Measurements from ENCODE around the gene TMEM204. TPM values are rescaled to one million over a fixed set of nuclear protein-coding genes. Genes with fewer than 3 reads are reported as not detected.

The TMEM204 gene
- total RNA-seq, 1 donor from 2014 or later: 0.98 TPM

DNA sequence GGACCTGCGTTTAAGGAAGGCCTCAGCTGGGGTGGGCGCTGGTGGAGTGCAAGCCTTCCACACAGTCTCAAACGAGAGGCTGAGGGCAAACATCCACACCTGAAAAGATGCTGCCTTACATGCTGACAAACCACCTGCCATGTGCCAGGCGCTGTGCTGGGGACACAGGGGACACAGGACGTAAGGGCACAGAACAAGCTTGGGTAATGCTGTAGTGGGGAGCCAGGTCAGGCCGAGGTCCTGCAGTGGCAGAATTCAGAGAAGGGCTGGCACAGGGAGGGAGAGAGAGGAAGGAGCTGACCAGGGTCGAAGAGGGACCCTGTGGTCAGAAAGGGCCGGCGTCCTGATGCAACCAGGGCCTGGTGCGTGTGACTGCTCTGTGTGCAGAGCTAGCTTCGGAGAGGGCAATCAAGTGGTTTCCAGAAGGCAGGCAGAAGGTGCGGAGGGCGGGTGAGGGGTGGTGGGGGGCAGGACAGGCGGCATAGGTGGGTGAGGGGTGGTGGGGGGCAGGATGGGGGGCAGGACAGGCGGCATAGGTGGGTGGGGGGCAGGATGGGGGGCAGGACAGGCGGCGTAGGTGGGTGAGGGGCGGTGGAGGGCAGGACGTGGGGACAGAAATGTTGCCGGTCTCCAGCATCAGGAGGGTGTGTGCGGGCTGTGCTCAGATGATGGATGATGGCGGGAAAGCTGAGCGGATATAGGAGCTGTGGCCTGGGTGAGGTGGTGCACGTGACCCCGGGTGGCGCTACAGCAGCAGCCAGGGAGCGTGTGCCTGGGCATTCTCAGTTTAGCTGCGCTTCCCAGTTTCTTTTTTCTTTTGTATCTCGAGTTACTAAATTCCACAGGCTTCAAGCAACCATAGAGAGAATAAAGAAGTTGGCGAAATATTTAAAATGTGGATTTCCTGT lies 21.6 kb upstream of the TMEM204 start:
- H3K27ac Mint-ChIP-seq (ENCODE audit: unreplicated experiment): no peak overlapping the region
- H3K4me3 Mint-ChIP-seq: no peak overlapping the region
- peaks cover 16% of the 10 kb centered on the region for H3K36me3 Mint-ChIP-seq (ENCODE audit: low read depth)
- TF ChIP-seq, protein P1, sequence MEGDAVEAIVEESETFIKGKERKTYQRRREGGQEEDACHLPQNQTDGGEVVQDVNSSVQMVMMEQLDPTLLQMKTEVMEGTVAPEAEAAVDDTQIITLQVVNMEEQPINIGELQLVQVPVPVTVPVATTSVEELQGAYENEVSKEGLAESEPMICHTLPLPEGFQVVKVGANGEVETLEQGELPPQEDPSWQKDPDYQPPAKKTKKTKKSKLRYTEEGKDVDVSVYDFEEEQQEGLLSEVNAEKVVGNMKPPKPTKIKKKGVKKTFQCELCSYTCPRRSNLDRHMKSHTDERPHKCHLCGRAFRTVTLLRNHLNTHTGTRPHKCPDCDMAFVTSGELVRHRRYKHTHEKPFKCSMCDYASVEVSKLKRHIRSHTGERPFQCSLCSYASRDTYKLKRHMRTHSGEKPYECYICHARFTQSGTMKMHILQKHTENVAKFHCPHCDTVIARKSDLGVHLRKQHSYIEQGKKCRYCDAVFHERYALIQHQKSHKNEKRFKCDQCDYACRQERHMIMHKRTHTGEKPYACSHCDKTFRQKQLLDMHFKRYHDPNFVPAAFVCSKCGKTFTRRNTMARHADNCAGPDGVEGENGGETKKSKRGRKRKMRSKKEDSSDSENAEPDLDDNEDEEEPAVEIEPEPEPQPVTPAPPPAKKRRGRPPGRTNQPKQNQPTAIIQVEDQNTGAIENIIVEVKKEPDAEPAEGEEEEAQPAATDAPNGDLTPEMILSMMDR (conservative IDR thresholded peaks at IDR 0.05): no peak
- no peak for DNase-seq (ENCODE audit: low read depth, low spot score)
- no peaks in the 10 kb centered on the region for H3K27me3 Mint-ChIP-seq (ENCODE audit: low read depth)
- no peaks in the 10 kb centered on the region for H3K4me1 Mint-ChIP-seq
- H3K9me3 Mint-ChIP-seq: peaks cover 6% of the 10 kb centered on the region

DNA sequence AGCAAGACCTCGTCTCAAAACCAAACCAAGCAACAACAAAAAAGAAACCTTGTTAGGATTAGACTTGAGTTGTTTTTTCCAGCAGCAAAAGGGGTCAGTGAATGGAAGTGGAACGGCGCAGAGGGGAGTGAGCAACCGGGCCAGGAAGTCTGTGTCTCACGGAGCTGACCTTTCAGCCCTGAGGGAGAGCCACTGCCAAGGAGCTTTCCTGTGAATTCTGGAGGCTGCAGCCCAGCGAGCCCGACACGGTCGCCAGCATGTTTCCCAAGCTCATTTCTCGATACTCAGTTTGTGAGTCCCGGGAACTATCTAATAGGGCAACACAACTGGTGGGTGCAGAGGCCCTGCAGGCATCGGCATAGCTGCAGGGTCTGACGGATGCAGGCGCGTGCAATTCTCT lies 20.7 kb upstream of the TMEM204 start:
- H3K27ac Mint-ChIP-seq (ENCODE audit: unreplicated experiment): no peak overlapping the region
- no peak for DNase-seq (ENCODE audit: low read depth, low spot score)
- H3K4me1 Mint-ChIP-seq: no peaks in the 10 kb centered on the region
- H3K9me3 Mint-ChIP-seq: peaks cover 6% of the 10 kb centered on the region
- no peaks in the 10 kb centered on the region for H3K27me3 Mint-ChIP-seq (ENCODE audit: low read depth)
- H3K4me3 Mint-ChIP-seq: no peak overlapping the region
- TF ChIP-seq, protein P1 (conservative IDR thresholded peaks at IDR 0.05): no peak
- H3K36me3 Mint-ChIP-seq (ENCODE audit: low read depth): peaks cover 16% of the 10 kb centered on the region

DNA sequence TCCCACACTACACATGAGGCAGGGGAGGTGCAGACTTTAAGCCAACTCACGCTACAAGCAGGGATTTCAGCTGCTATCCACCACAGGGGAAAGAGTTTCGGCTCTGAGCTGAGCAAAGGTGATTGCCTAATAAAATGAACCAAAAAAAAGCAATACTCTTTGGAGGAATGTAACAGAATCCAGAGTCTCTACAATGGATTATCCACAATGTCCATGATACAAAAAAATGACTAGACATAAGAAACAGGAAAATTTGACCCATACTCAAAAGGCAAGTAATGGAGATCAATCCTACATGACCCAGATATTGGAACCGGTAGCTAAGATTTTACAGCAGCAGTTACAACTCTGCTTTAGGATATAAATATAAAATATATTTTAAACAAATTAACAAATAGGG lies 19.0 kb upstream of the TMEM204 start:
- Mint-ChIP-seq H3K27me3 (ENCODE audit: low read depth) (no peaks in the 10 kb centered on the region), H3K4me1 (no peaks in the 10 kb centered on the region), H3K4me3 (no peak overlapping the region), H3K36me3 (ENCODE audit: low read depth) (peaks cover 16% of the 10 kb centered on the region), H3K9me3 (peaks cover 6% of the 10 kb centered on the region), H3K27ac (ENCODE audit: unreplicated experiment) (no peak overlapping the region)
- TF ChIP-seq, protein P1 (conservative IDR thresholded peaks at IDR 0.05): no peak
- DNase-seq (ENCODE audit: low read depth, low spot score): no peak

DNA sequence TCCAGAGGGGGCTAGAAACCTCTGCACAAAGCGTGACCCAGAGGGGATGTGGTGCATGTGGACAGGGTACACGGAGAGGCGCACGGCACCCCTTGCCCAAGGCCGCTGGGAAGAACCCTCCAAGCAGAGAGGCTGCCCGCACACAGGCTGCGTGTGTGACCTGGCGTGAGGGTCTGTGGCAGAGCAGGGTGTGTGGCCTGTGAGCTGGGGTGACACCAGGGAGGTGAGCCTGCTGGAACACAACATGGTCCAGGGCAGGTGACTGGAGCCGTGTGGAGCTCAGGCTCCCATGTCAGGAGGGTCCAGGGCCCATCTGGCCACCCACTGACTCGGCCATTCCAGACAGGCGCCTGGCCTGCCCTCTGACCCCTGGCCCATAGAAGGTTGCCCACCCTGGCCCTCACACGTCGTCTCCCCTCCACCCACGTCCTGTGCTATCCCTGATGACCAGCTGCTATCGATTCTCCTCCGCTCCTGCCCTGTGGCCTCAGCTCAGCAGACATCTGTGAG lies 14.8 kb upstream of the TMEM204 start:
- H3K4me3 Mint-ChIP-seq: no peak overlapping the region
- H3K36me3 Mint-ChIP-seq (ENCODE audit: low read depth): peaks cover 7% of the 10 kb centered on the region
- TF ChIP-seq, protein P1 (conservative IDR thresholded peaks at IDR 0.05): no peak
- DNase-seq (ENCODE audit: low read depth, low spot score): no peak
- H3K27me3 Mint-ChIP-seq (ENCODE audit: low read depth): no peaks in the 10 kb centered on the region
- peak overlapping the region; percentile 62 for H3K27ac Mint-ChIP-seq (ENCODE audit: unreplicated experiment)
- H3K4me1 Mint-ChIP-seq: no peaks in the 10 kb centered on the region
- H3K9me3 Mint-ChIP-seq: peaks cover 6% of the 10 kb centered on the region

DNA sequence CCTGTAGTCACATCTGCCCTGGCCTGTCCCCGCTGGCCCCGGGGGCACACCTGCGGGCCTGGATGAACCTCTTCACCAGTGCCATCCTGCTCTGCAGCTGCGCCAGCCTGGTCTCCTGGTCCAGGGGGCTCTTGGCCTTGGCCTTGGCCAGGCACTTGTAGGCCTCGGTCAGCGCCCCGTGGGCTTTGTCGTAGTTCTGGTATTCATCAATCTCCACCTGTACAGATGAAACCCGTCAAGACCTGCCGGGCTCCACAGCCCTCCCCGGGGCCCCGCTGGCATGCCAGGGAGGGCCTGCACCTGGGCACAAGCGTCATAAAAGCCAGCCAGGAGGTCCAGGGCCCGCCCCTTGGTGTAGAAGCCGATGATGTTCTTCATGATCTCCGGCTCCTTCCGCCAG lies 13.6 kb upstream of the TMEM204 start:
- Mint-ChIP-seq H3K27me3 (ENCODE audit: low read depth) (no peaks in the 10 kb centered on the region), H3K4me3 (no peak overlapping the region), H3K27ac (ENCODE audit: unreplicated experiment) (no peak overlapping the region), H3K36me3 (ENCODE audit: low read depth) (peaks cover 3% of the 10 kb centered on the region), H3K4me1 (no peaks in the 10 kb centered on the region), H3K9me3 (peaks cover 3% of the 10 kb centered on the region)
- TF ChIP-seq, protein P1 (conservative IDR thresholded peaks at IDR 0.05): no peak
- DNase-seq (ENCODE audit: low read depth, low spot score): no peak

All from neural crest cell (in vitro differentiated cells).